ENCODE results near the gene RBPJ. TPM values are rescaled to one million over a fixed set of nuclear protein-coding genes. Genes with fewer than 3 reads are reported as not detected.

RBPJ gene
- total and polyA plus RNA-seq, 2 donors (not counting 1 experiment from before 2014, with no cell fraction given): 144 to 253 TPM

DNA sequence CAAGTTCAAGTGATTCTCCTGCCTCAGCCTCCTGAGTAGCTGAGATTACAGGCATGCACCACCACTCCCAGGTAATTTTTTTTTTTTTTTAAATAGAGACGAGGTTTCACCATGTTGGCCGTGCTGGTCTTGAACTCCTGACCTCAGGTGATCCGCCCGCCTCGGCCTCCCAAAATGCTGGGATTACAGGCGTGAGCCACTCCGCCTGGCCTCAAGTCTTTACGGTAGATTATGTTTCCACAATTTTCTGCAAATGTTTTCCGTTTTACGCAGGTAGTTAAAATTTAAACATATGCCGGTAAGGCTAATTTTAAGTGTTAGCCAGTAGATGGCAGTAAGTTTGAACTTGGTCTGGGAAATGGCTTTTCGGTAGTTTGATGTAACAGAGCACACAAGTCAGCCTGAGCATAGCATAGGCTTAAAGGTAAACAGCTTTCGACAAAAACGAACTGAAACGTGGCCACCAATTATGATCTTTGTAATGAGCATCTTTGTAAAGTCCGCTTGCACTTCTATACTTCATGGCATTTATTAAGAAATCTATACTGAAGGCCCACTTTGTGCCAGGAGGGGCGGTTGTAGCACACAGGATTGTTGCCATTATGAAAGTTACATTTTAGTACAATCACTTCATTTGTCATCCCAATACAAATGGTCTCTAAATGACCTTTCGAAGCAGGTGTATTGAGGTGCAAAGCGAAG lies 138.4 kb downstream of the RBPJ start:
- TF ChIP-seq, protein P1, sequence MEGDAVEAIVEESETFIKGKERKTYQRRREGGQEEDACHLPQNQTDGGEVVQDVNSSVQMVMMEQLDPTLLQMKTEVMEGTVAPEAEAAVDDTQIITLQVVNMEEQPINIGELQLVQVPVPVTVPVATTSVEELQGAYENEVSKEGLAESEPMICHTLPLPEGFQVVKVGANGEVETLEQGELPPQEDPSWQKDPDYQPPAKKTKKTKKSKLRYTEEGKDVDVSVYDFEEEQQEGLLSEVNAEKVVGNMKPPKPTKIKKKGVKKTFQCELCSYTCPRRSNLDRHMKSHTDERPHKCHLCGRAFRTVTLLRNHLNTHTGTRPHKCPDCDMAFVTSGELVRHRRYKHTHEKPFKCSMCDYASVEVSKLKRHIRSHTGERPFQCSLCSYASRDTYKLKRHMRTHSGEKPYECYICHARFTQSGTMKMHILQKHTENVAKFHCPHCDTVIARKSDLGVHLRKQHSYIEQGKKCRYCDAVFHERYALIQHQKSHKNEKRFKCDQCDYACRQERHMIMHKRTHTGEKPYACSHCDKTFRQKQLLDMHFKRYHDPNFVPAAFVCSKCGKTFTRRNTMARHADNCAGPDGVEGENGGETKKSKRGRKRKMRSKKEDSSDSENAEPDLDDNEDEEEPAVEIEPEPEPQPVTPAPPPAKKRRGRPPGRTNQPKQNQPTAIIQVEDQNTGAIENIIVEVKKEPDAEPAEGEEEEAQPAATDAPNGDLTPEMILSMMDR (conservative IDR thresholded peaks at IDR 0.05 in 1 of 2, IDR thresholded peaks at IDR 0.05 in 1 of 2; ENCODE audit: low read depth in 1 of 2, low read length in 2 of 2): peak; percentile 60 to 64
- TF ChIP-seq EZH2 (IDR thresholded peaks at IDR 0.05; ENCODE audit: low read length, missing control alignments): no peak
- Histone ChIP-seq H3K27me3 (ENCODE audit: control insufficient read depth, insufficient read depth, low read length) (no peaks in the 10 kb centered on the region), H3K27ac (ENCODE audit: insufficient read depth, low read length) (no peak overlapping the region), H3K4me2 (ENCODE audit: extremely low read depth, insufficient read depth, low read length) (no peak overlapping the region), H3K4me1 (ENCODE audit: control insufficient read depth, extremely low read depth, insufficient read depth, low read length) (no peaks in the 10 kb centered on the region), H2AFZ (ENCODE audit: low read length) (no peak overlapping the region), H3K4me3 (replicated peaks in 1 of 4; ENCODE audit: control extremely low read depth in 1 of 4, insufficient read depth in 1 of 4, low read depth in 3 of 4, low read length in 4 of 4) (no peak overlapping the region), H3K9me3 (ENCODE audit: control insufficient read depth, insufficient read depth, low read depth, low read length) (no peaks in the 10 kb centered on the region), H3K79me2 (ENCODE audit: control insufficient read depth, insufficient read depth, low read length) (no peaks in the 10 kb centered on the region), H3K36me3 (ENCODE audit: control insufficient read depth, insufficient read depth, low read length) (no peaks in the 10 kb centered on the region), H4K20me1 (ENCODE audit: control insufficient read depth, extremely low read depth, insufficient read depth, low read length) (no peaks in the 10 kb centered on the region), H3K9ac (ENCODE audit: insufficient read depth, low read length) (no peak overlapping the region)
- peak; percentile 80 to 86 for DNase-seq (ENCODE audit: low read depth in 2 of 2)

DNA sequence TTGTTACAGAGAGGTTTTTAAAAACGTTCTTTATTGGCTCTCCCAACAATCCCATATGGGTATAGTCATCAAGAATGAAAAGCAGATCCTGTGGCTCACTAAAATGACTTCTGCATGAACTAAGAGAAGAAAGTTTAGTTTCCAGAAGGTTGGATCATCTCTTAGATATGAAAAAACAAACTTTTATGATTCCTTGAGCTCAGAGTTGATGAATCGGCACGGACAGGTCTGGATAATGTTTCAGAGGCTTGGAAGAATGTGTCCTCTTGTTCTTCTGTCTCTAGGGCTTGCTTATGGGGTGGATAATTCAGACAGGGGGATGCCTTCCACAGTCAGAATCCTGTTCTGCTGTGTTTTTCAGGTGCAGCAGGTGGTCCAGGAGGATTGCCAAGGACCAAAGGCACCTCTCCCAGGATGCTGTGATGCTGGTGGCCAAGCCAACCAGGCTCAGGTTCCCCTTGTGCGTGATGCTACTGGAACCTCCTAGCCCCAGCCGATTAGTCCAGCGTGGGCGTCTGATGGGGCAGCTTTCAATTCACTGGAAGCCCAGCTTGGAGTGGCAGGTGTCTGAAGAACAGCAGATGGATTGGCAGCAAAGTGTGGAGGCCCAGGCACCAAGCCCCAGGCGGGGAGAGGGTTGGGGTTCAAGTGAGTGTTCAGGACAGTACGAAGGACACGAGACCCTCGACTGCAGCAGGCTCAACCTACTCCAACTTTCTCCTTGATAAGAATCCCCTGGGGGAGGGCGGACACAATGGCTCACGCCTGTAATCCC lies 139.1 kb downstream of the RBPJ start:
- TF ChIP-seq, protein P1 (conservative IDR thresholded peaks at IDR 0.05 in 1 of 2, IDR thresholded peaks at IDR 0.05 in 1 of 2; ENCODE audit: low read depth in 1 of 2, low read length in 2 of 2): no peak
- TF ChIP-seq EZH2 (IDR thresholded peaks at IDR 0.05; ENCODE audit: low read length, missing control alignments): no peak
- Histone ChIP-seq H4K20me1 (ENCODE audit: control insufficient read depth, extremely low read depth, insufficient read depth, low read length) (no peaks in the 10 kb centered on the region), H3K9ac (ENCODE audit: insufficient read depth, low read length) (no peak overlapping the region), H3K36me3 (ENCODE audit: control insufficient read depth, insufficient read depth, low read length) (no peaks in the 10 kb centered on the region), H3K9me3 (ENCODE audit: control insufficient read depth, insufficient read depth, low read depth, low read length) (no peaks in the 10 kb centered on the region), H3K27me3 (ENCODE audit: control insufficient read depth, insufficient read depth, low read length) (no peaks in the 10 kb centered on the region), H3K79me2 (ENCODE audit: control insufficient read depth, insufficient read depth, low read length) (no peaks in the 10 kb centered on the region), H3K4me3 (replicated peaks in 1 of 4; ENCODE audit: control extremely low read depth in 1 of 4, insufficient read depth in 1 of 4, low read depth in 3 of 4, low read length in 4 of 4) (no peak overlapping the region), H3K4me1 (ENCODE audit: control insufficient read depth, extremely low read depth, insufficient read depth, low read length) (no peaks in the 10 kb centered on the region), H3K4me2 (ENCODE audit: extremely low read depth, insufficient read depth, low read length) (no peak overlapping the region), H3K27ac (ENCODE audit: insufficient read depth, low read length) (no peak overlapping the region), H2AFZ (ENCODE audit: low read length) (no peak overlapping the region)
- peak in 1 of 2 donors; percentile 79 for DNase-seq (ENCODE audit: low read depth in 2 of 2)

DNA sequence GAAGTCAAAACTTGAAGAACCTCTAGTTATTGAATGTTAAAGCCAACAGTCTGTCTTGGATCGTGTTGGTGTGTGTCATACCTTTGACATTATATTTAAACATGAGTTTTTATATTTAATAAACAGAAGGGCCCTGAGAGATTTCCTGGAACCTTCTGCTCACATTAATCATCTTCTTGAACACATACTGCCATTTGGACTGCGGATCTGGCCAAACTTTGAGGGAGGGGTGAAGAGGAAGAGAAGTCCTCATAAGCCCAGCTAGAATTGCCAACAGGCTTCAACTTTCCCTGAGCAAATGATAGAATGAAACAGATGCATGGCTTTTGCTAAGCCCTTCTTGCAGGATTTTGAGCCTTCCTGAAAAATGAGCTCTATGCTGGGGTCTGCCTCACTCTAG lies 142.1 kb downstream of the RBPJ start:
- no peaks in the 10 kb centered on the region for H4K20me1 ChIP-seq (ENCODE audit: control insufficient read depth, extremely low read depth, insufficient read depth, low read length)
- TF ChIP-seq EZH2 (IDR thresholded peaks at IDR 0.05; ENCODE audit: low read length, missing control alignments): no peak
- TF ChIP-seq, protein P1 (conservative IDR thresholded peaks at IDR 0.05 in 1 of 2, IDR thresholded peaks at IDR 0.05 in 1 of 2; ENCODE audit: low read depth in 1 of 2, low read length in 2 of 2): no peak
- H3K4me2 ChIP-seq (ENCODE audit: extremely low read depth, insufficient read depth, low read length): no peak overlapping the region
- no peaks in the 10 kb centered on the region for H3K27me3 ChIP-seq (ENCODE audit: control insufficient read depth, insufficient read depth, low read length)
- H3K4me1 ChIP-seq (ENCODE audit: control insufficient read depth, extremely low read depth, insufficient read depth, low read length): no peaks in the 10 kb centered on the region
- H3K27ac ChIP-seq (ENCODE audit: insufficient read depth, low read length): no peak overlapping the region
- no peaks in the 10 kb centered on the region for H3K36me3 ChIP-seq (ENCODE audit: control insufficient read depth, insufficient read depth, low read length)
- H2AFZ ChIP-seq (ENCODE audit: low read length): no peak overlapping the region
- H3K79me2 ChIP-seq (ENCODE audit: control insufficient read depth, insufficient read depth, low read length): no peaks in the 10 kb centered on the region
- no peak overlapping the region for H3K4me3 ChIP-seq (replicated peaks in 1 of 4; ENCODE audit: control extremely low read depth in 1 of 4, insufficient read depth in 1 of 4, low read depth in 3 of 4, low read length in 4 of 4)
- DNase-seq (ENCODE audit: low read depth in 2 of 2): peak in 1 of 2 donors; percentile 71
- no peaks in the 10 kb centered on the region for H3K9me3 ChIP-seq (ENCODE audit: control insufficient read depth, insufficient read depth, low read depth, low read length)
- H3K9ac ChIP-seq (ENCODE audit: insufficient read depth, low read length): no peak overlapping the region
